Measurements from ENCODE around the gene TMEM190. TPM values are rescaled to one million over a fixed set of nuclear protein-coding genes. Genes with fewer than 3 reads are reported as not detected.

The TMEM190 gene
- total and polyA plus RNA-seq, 10 of the 15 experiments (the other 5 are each of a cell fraction or from before 2014, with no cell fraction given): not detected

- TF ChIP-seq E4F1 (IDR thresholded peaks at IDR 0.05; ENCODE audit: borderline replicate concordance, partially characterized antibody) (peak; percentile 61), ZNF217 (IDR thresholded peaks at IDR 0.05) (no peak; the same call in 1 of the 2 replicates), MYB (IDR thresholded peaks at IDR 0.05; ENCODE audit: borderline replicate concordance, low read depth, low read length) (no peak), CTCF (IDR thresholded peaks at IDR 0.05 in 2 of 3, conservative IDR thresholded peaks at IDR 0.05 in 1 of 3; ENCODE audit: control insufficient read depth in 2 of 3, extremely low read depth in 1 of 3, insufficient read depth in 1 of 3, low read depth in 3 of 3, low read length in 3 of 3) (no peak), YBX1 (IDR thresholded peaks at IDR 0.05) (no peak), CEBPZ (IDR thresholded peaks at IDR 0.05; ENCODE audit: low read depth, low read length) (no peak), NBN (IDR thresholded peaks at IDR 0.05) (peak; percentile 89; the same call in 1 of the 2 replicates), POLR2AphosphoS5 (IDR thresholded peaks at IDR 0.05; ENCODE audit: low read length) (no peak; the same call in 1 of the 2 replicates), CHD2 (IDR thresholded peaks at IDR 0.05; ENCODE audit: borderline replicate concordance, low read depth, low read length) (peak; percentile 80; the same call in 1 of the 2 replicates), ATF3 (IDR thresholded peaks at IDR 0.05; ENCODE audit: borderline replicate concordance, extremely low read depth, low read depth, low read length) (no peak), SRF (IDR thresholded peaks at IDR 0.05; ENCODE audit: low read depth in 2 of 2, low read length in 2 of 2) (no peak), CBFB (IDR thresholded peaks at IDR 0.05; ENCODE audit: low read depth) (0 out of 2 replicates have a peak, but pooled peaks have one; percentile 40), SREBF1 (IDR thresholded peaks at IDR 0.05; ENCODE audit: low read length) (no peak), IKZF2 (IDR thresholded peaks at IDR 0.05) (no peak; a peak in 1 of 4 replicates), NFYA (IDR thresholded peaks at IDR 0.05; ENCODE audit: borderline replicate concordance, low read depth, low read length) (peak; percentile 42), BMI1 (IDR thresholded peaks at IDR 0.05; ENCODE audit: borderline replicate concordance) (no peak), NFYB (IDR thresholded peaks at IDR 0.05; ENCODE audit: insufficient read depth, low read depth, low read length) (peak; percentile 91), HCFC1 (IDR thresholded peaks at IDR 0.05; ENCODE audit: low read length) (no peak), KDM1A (IDR thresholded peaks at IDR 0.05; ENCODE audit: borderline replicate concordance) (no peak), ZNF24 (IDR thresholded peaks at IDR 0.05) (no peak), SPI1 (IDR thresholded peaks at IDR 0.05; ENCODE audit: borderline replicate concordance, insufficient read depth, low read depth, low read length) (peak; percentile 77)
Observed at GRCh38 chr19:55407800-55408532, 31.3 kb downstream of the TMEM190 start (continued).

Measured in GM12878 (cell line).